H1 (cell line): ENCODE data around the gene C7orf57. TPM values are rescaled to one million over a fixed set of nuclear protein-coding genes. Genes with fewer than 3 reads are reported as not detected.

Experiments used
- ASH2L ChIP-seq: fragments of 200-600, 300-600 bp; sonication (generic); IDR thresholded peaks from one replicate; pipeline ENCODE4 v1.7.1; 2017; ENCODE audit warnings: low read length
- JUND ChIP-seq: IDR thresholded peaks from 2 replicates; pipeline ENCODE4 v1.6.1; 2011; ENCODE audit warnings: mild to moderate bottlenecking, improper control_type of control experiment, low read length
- SP2 ChIP-seq: IDR thresholded peaks from 2 replicates; pipeline ENCODE4 v1.6.1; 2012; ENCODE audit warnings: mild to moderate bottlenecking, low read length, inconsistent platforms
- polyA plus RNA-seq, 7 experiments: library from polyadenylated mRNA; depleted of rRNA in 3 of 7; stranded (reverse) in 5 of 7; unstranded in 2 of 7; fragments of >200 nt in 5 of 7; fragments of 200-250 nt in 2 of 7; gene quantifications; 1 replicate in 5 of 7; 2 replicates in 1 of 7; 4 replicates in 1 of 7; pipeline versions ENCODE4 v1.2.1 to v1.2.3, GENCODE V29; 2011 to 2013; ENCODE audit warnings: missing spikeins in 2 of 7, mixed read lengths in 2 of 7
- total RNA-seq: library from RNA; stranded (reverse); fragmentation: NEBNext Ultra II Directional; extraction: Animal tissue kit (Norgen Biotek cat#: 25700); gene quantifications from 2 replicates; pipeline ENCODE4 v1.2.1, GENCODE V29; 2021

The C7orf57 gene
- total and polyA plus RNA-seq, 2 of the 8 experiments (the other 6 are each of a cell fraction or from before 2014, with no cell fraction given) = 0.08 to 0.56 TPM

- no peak for TF ChIP-seq SP2
- no peak for TF ChIP-seq ASH2L
- no peak for TF ChIP-seq JUND
These were observed 38.9 kb downstream of the C7orf57 start (continued) for GRCh38 chr7:48074204-48074654.
